Cardiac septum (tissue), 1 donor: ENCODE results near the gene NFATC2. TPM values are rescaled to one million over a fixed set of nuclear protein-coding genes. Genes with fewer than 3 reads are reported as not detected.
"Not testable (repeated sequence)": the region's sequence is repeated elsewhere in the genome, so short reads cannot be mapped to it uniquely, and the experiment has no call there.

ENCODE experiments used
- DNase-seq: peaks from one replicate; pipeline ENCODE4 v3.0.0-alpha.2; 2020; ENCODE audit warnings: low spot score
- intact Hi-C: fragments of 100-400 bp; cut with DNase I; formaldehyde crosslinking; loops from one replicate; pipeline ENCODE4 v1.14.0; 2022
- total RNA-seq: library from RNA; stranded (reverse); fragmentation: NEBNext Ultra II Directional; extraction: Animal tissue kit (Norgen Biotek cat#: 25700); gene quantifications from one replicate; pipeline ENCODE4 v1.2.1, GENCODE V29; 2021
- donor health status: DM: no; HTN: no; CAD: no.

Gene NFATC2
- total RNA-seq, 1 donor from 2014 or later = 4.3 TPM

- intact Hi-C loops = no loop called here
- no peak for DNase-seq
Measured at GRCh38 chr20:51487076-51487475, 55.4 kb downstream of the NFATC2 start.

GRCh38 chr20:51486197-51487005 lies 56.1 kb downstream of the NFATC2 start:
- DNase-seq = no peak
- intact Hi-C loops = no loop called here

GRCh38 chr20:51484831-51485230 lies 57.7 kb downstream of the NFATC2 start:
- intact Hi-C loops = no loop called here
- DNase-seq = no peak

- intact Hi-C loops = no loop called here
- DNase-seq = no peak
Measured at GRCh38 chr20:51484141-51484815, 58.2 kb downstream of the NFATC2 start.

- intact Hi-C loops = no loop called here
Measured at GRCh38 chr20:51482836-51483473, 59.6 kb downstream of the NFATC2 start.

GRCh38 chr20:51481341-51481914 lies 61.1 kb downstream of the NFATC2 start:
- no peak for DNase-seq

More at GRCh38 chr20:51482836-51483473, 59.6 kb downstream of the NFATC2 start:
- no peak for DNase-seq

GRCh38 chr20:51480507-51481270 lies 61.8 kb downstream of the NFATC2 start:
- intact Hi-C loops = no loop called here
- DNase-seq = no peak

More at GRCh38 chr20:51481341-51481914, 61.1 kb downstream of the NFATC2 start:
- intact Hi-C loops = no loop called here

- DNase-seq, intact Hi-C loops: not testable (repeated sequence)
Measured at GRCh38 chr20:51476106-51476505, 66.4 kb downstream of the NFATC2 start.

- intact Hi-C loops = no loop called here
- DNase-seq = no peak
Measured at GRCh38 chr20:51473771-51474170, 68.7 kb downstream of the NFATC2 start.

GRCh38 chr20:51473256-51473655 lies 69.3 kb downstream of the NFATC2 start:
- no peak for DNase-seq

GRCh38 chr20:51470907-51471411 lies 71.6 kb downstream of the NFATC2 start:
- intact Hi-C loops = no loop called here
- no peak for DNase-seq

More at GRCh38 chr20:51473256-51473655, 69.3 kb downstream of the NFATC2 start:
- intact Hi-C loops = no loop called here

- no peak for DNase-seq
- intact Hi-C loops = no loop called here
Measured at GRCh38 chr20:51470499-51470820, 72.1 kb downstream of the NFATC2 start.

GRCh38 chr20:51469578-51470498 lies 72.7 kb downstream of the NFATC2 start:
- intact Hi-C loops = no loop called here
- no peak for DNase-seq

GRCh38 chr20:51469046-51469445 lies 73.5 kb downstream of the NFATC2 start:
- intact Hi-C loops = no loop called here
- no peak for DNase-seq

GRCh38 chr20:51468636-51469035 lies 73.9 kb downstream of the NFATC2 start:
- intact Hi-C loops = no loop called here
- DNase-seq = no peak

GRCh38 chr20:51467956-51468626 lies 74.4 kb downstream of the NFATC2 start:
- intact Hi-C loops = no loop called here
- peak; percentile 50 for DNase-seq

GRCh38 chr20:51463998-51464397 lies 78.5 kb downstream of the NFATC2 start:
- DNase-seq = peak; percentile 43
- intact Hi-C loops = loop anchor here (2.0 kb wide), 1 partner anchor 69 kb away; no protein-coding TSS in a partner anchor

- DNase-seq = peak; percentile 44
Measured at GRCh38 chr20:51463560-51463959, 79.0 kb downstream of the NFATC2 start.

More at GRCh38 chr20:51463560-51463959, 79.0 kb downstream of the NFATC2 start:
- intact Hi-C loops = loop anchor here (2.0 kb wide), 1 partner anchor 69 kb away; no protein-coding TSS in a partner anchor
